ENCODE results near the gene ERCC4. TPM values are rescaled to one million over a fixed set of nuclear protein-coding genes. Genes with fewer than 3 reads are reported as not detected.

The ERCC4 gene
- polyA plus RNA-seq, 3 donors: 11.5 to 21.0 (median 14.5) TPM

DNA sequence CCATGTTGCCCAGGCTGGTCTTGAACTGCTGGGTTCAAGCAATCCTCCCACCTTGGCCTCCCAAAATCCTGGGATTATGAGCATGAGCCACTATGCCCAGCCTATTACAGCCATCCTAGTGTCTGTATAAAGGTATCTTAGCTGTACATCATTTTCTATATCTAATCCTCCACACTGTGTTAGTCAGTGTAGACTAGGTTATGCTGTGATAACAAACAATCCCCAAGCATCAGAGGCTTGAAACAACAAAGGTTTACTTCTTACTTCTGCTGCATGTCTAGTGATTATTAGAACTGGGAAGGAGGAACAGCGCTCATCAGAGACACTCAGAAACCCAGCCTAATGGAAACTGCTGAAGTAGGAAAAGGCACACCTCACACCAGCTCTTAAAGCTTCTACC lies 68.1 kb downstream of the ERCC4 start:
- no peak for DNase-seq

DNA sequence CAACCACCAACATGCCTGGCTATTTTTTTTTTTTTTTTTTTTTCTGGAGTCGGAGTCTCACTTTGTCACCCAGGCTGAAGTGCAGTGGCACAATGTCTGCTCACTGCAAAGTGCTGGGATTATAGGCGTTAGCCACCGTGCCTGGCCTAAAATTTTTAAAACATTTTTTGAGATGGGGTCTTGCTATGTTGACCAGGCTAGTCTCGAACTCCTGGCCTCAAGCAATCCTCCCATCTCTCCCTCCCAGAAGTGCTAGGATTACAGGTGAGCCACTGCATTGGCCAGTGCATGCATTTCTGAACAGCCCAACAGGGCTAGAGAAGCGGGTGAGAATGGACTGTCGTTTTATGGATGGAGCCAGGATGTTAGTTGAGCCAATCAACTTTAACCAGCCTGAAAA lies 72.4 kb downstream of the ERCC4 start:
- no peak for DNase-seq

DNA sequence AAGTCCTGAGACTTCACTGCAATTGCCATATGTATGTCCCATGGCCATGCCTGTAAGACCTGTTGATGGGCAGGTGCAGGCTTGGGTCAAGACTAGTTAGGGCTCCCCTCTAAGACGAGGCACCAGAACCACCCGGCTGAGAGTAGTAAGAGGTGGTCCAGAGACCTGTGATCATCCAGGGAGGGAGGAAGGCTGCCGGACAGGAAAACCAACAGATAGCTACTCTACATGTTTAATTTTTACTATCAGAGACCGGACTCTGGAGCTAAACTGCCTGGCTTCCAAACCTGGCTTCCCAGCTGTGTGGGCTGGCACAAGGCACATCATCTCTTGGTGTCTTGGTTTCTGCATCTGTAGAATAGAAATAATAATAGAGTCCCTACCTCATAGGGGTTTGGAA lies 73.0 kb downstream of the ERCC4 start:
- no peak for DNase-seq

DNA sequence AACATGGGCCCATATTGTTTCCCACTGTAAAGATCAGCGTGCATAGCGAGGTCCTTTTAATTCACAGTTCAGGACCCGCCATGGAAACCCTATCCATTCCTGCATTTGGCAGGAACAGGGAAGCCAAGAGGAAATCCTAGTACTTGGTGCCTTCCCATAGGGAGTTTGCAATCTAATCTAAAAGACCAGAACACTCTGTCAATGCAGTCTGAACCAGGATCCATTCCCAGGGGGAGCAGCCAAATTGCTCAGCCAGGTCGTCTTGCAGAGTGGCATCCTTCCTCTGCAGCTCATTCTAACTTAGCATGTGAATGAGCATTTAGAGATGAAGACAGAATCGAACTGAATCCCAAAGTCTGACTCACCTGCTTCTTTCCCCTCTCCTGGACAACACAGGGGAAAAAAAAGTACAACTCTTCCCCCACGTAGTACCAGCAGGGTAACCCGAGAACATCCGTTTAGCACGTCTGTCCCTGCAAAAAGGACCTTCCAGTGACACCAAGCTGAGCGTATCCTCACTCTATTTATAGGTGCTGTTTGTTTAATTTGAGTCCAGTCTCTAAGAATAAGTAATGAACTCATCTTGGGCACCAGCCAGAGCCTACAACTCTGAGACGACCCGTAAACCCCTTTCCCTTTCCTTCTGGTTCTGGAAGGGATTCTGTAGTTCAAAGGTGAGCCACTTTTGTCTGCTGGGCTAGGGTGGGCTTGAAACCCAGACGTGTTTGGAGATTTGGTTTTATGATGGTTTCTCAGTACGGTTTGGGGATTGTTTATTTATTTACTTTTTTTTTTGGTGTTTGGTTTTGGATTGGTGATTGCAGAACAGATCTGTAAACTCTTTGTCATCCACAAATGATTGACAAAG lies 74.5 kb downstream of the ERCC4 start:
- DNase-seq: no peak

DNA sequence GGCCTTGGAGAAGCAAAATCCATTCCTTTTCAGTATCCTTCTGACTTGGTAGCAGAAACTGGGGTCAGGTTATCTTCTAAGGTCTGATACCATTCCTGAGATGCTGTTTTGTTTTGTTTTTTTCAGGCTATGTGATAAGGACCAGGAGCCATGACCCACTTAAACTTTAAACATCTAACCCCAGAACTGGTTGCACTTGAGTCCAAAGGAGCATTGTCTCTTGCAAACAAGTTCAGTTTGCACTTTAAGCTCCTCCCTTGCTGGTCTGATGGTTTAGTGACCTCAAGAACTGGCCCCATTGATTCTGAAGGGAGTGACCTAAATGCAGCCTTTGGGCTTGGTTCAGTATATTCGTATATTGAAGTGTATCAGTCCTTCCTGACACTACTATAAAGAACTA lies 75.2 kb downstream of the ERCC4 start:
- no peak for DNase-seq

DNA sequence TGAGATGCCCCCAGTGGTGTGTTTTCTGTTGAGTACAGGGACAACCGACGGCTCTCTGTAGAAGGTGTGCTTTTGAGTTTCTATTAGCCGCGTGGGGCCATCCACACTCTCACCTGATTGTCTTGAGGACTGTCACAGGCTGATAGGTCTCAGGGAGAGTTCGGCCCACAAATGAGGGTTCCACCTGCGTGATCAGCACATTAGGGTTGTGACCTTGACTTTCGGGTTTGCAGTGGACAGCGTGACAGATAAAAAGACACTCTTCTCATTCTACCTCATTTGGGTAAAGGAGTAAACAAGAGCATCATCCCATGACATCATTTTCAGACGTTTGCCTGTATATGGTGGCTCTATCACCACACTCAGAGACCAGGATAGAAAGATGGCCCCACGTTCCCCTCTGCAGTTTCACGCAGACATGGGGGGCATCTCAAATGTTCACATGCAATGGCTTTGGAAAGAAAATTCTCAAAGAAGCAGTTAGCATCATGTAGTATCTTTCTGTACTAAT lies 76.9 kb downstream of the ERCC4 start:
- DNase-seq: no peak

DNA sequence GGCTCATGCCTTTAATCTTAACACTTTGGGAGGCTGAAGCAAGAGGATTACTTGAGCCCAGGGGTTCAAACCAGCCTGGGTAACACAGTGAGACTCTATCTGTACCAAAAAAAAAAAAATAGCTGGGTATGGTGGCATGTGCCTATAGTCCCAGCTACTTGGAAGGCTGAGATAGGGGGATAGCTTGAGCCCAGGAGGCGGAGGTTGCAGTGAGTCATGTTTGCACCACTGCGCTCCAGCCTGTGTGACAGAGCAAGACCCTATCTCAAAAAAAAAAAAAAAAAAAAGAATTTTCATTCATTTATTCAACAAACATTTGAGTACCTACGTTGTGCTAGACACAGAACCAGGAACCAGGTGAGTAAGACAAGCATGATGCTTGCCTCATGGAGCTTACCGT lies 77.6 kb downstream of the ERCC4 start:
- no peak for DNase-seq

DNA sequence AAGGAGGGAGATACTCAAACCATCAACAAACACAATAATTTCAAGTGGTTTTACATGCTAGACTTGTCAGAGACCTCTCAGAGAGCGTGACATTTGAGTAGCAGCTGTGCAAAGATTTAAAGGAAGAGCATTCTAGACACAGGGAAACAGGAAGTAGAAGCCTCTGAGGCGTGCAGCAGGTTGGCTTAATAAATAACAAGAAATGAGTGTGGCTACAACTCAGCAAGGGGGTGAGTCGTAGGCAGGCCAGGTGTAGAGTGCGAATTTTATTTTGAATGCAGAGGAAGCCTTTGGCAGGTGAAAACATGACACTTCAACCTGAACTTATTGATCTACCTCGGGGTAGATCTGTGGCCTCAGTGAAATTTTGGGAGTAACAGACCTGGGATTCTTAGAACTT lies 78.0 kb downstream of the ERCC4 start:
- DNase-seq: no peak

DNA sequence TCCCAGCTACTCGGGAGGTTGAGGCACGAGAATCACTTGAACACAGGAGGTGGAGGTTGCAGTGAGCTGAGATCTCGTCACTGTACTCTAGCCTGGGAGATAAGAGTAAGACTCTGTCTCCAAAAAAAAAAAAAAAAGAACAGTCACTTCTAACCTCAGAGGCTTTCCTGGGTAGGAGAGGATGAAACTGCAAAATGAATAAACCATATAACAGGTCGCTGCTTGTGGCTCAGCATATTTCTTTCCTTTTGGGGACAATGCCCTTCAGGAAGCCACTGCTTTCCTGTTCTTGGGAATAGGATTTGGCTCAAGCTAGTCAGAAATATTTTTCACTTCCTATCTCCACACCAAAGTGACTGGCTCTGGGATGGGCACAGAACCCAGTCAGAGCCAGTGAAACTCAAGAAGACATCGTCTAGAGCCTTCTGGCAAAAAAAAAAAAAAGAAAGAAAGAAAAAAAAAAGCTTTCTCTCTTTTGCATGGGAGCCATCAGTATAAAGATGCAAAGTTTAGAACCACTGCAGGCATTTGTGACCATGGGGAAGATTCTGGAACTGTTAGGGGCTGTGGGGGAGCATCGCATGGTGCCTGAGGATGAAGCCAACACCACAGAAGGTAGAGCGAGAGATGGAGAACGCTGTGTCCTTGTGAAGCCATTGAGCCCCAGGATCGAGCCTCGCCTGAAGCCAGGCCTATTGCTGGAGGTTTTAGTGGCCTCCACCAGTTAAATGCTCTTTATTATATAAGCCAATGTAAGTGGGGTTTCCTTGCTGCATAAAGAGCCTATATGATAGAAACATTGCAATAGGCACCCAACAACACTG lies 79.3 kb downstream of the ERCC4 start:
- DNase-seq: no peak

DNA sequence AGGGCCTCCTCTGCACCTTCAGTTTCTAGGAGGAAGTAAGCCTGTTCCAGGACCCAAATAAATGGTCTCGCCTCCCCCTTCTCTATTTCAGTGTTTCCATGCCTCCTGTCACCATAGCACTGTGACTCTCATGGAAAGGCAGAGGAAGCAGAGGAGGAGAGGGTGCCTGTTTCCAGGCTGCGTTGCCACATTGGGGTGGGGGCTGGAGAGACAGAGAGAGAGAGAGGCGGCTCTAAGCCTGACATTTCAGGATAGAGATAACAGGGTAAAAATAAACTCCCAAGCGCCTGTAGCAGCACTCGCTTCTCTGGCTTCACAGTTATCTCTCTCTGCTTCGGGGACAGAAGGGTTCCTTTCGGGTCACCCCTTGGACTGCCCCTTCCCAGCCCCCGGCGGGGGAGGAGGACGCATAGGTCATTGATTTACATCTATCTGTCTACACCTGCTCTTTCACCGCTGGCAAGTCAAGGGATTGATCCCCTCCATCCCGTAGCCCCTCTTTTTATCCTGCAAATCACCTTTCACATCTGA lies 80.0 kb downstream of the ERCC4 start:
- DNase-seq: no peak

DNA sequence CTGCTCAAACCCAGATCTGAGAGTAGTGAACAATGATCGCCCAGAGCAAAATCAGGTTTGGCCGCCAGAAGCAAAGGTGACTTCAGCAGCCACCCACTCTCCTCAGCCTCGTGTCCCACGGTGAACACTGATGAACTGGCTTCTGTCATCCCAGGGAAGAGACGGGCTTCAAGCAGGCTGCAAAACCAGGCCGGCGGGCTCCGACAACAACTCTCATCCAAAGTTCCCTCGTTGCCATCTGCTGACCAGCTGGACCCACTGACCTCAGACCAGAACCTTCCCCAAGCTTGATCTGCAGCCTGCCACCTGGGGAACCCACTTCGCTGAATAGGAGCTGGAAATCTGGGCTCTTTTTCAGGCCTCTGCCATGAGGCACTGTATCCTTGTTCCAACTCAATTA lies 81.6 kb downstream of the ERCC4 start:
- no peak for DNase-seq

Other genes starting within 250 kb of the ERCC4 start
- 10 to 100 TPM; 29.9 to 41.4 (median 37.8) TPM for gene MRTFB, start 151.2 kb downstream of the ERCC4 start, polyA plus RNA-seq (ENCODE audit: insufficient read length in 3 of 3)

Measured in renal pelvis (tissue), 4 donors.